Stimulated activated memory B cell treated with anti-CD40 and anti-IgM and Interleukin-4, amounts not matched to agents 10 μg/mL and 1 μg/mL and 100 μg/mL, for 72 hours (primary cell): ENCODE measurements around the gene ARHGAP28.

Source experiments
- ATAC-seq: fragments of 150-1000 bp; cut with Tn5 transposase; 2 replicates; pipeline ENCODE4 v1.10.0; 2021
- H3K27ac Mint-ChIP-seq: one replicate; pipeline ENCODE4 v1.8.0; 2022; ENCODE audit warnings: mild to moderate bottlenecking, mixed read lengths
- H3K27me3 Mint-ChIP-seq: one replicate; pipeline ENCODE4 v1.8.0; 2022; ENCODE audit warnings: mixed read lengths
- H3K36me3 Mint-ChIP-seq: one replicate; pipeline ENCODE4 v1.8.0; 2022; ENCODE audit warnings: mixed read lengths
- H3K4me1 Mint-ChIP-seq: one replicate; pipeline ENCODE4 v1.8.0; 2022; ENCODE audit warnings: mixed read lengths
- H3K4me3 Mint-ChIP-seq: one replicate; pipeline ENCODE4 v1.8.0; 2022; ENCODE audit warnings: mild to moderate bottlenecking, moderate library complexity, mixed read lengths
- H3K9me3 Mint-ChIP-seq: one replicate; pipeline ENCODE4 v1.8.0; 2022; ENCODE audit warnings: mixed read lengths

Gene ARHGAP28

GRCh38 chr18:6745504-6746031 is 16.1 kb downstream of the ARHGAP28 start:
- Mint-ChIP-seq H3K36me3 (no peaks in the 10 kb centered on the region), H3K9me3 (peaks cover 3% of the 10 kb centered on the region), H3K27me3 (no peaks in the 10 kb centered on the region), H3K27ac (no peak overlapping the region), H3K4me1 (no peaks in the 10 kb centered on the region), H3K4me3 (no peak overlapping the region)
- no peak for ATAC-seq

GRCh38 chr18:6746386-6746960 is 17.0 kb downstream of the ARHGAP28 start:
- no peak overlapping the region for H3K4me3 Mint-ChIP-seq

GRCh38 chr18:6747646-6748045 is 18.1 kb downstream of the ARHGAP28 start:
- Mint-ChIP-seq H3K36me3 (no peaks in the 10 kb centered on the region), H3K9me3 (peaks cover 3% of the 10 kb centered on the region), H3K4me1 (no peaks in the 10 kb centered on the region), H3K27me3 (no peaks in the 10 kb centered on the region), H3K4me3 (no peak overlapping the region), H3K27ac (no peak overlapping the region)
- no peak for ATAC-seq

More at GRCh38 chr18:6746386-6746960, 17.0 kb downstream of the ARHGAP28 start:
- Mint-ChIP-seq H3K9me3 (peaks cover 3% of the 10 kb centered on the region), H3K27ac (no peak overlapping the region), H3K4me1 (no peaks in the 10 kb centered on the region), H3K36me3 (no peaks in the 10 kb centered on the region), H3K27me3 (no peaks in the 10 kb centered on the region)
- no peak for ATAC-seq

GRCh38 chr18:6748241-6748640 is 18.7 kb downstream of the ARHGAP28 start:
- no peak overlapping the region for H3K4me3 Mint-ChIP-seq
- no peak overlapping the region for H3K27ac Mint-ChIP-seq
- peaks cover 3% of the 10 kb centered on the region for H3K9me3 Mint-ChIP-seq
- no peaks in the 10 kb centered on the region for H3K4me1 Mint-ChIP-seq
- no peak for ATAC-seq
- no peaks in the 10 kb centered on the region for H3K27me3 Mint-ChIP-seq
- H3K36me3 Mint-ChIP-seq: no peaks in the 10 kb centered on the region

- no peaks in the 10 kb centered on the region for H3K4me1 Mint-ChIP-seq
- no peak overlapping the region for H3K4me3 Mint-ChIP-seq
- H3K27ac Mint-ChIP-seq: no peak overlapping the region
- ATAC-seq: no peak
- H3K36me3 Mint-ChIP-seq: no peaks in the 10 kb centered on the region
- H3K9me3 Mint-ChIP-seq: peaks cover 3% of the 10 kb centered on the region
- H3K27me3 Mint-ChIP-seq: no peaks in the 10 kb centered on the region
Observed at GRCh38 chr18:6750411-6750810, 20.9 kb downstream of the ARHGAP28 start.

GRCh38 chr18:6751222-6751621 is 21.7 kb downstream of the ARHGAP28 start:
- H3K36me3 Mint-ChIP-seq: no peaks in the 10 kb centered on the region
- no peaks in the 10 kb centered on the region for H3K27me3 Mint-ChIP-seq
- H3K9me3 Mint-ChIP-seq: peaks cover 5% of the 10 kb centered on the region
- H3K27ac Mint-ChIP-seq: no peak overlapping the region
- no peak overlapping the region for H3K4me3 Mint-ChIP-seq
- ATAC-seq: no peak
- no peaks in the 10 kb centered on the region for H3K4me1 Mint-ChIP-seq

GRCh38 chr18:6752202-6752860 is 22.8 kb downstream of the ARHGAP28 start:
- no peak for ATAC-seq
- no peaks in the 10 kb centered on the region for H3K4me1 Mint-ChIP-seq
- H3K27me3 Mint-ChIP-seq: no peaks in the 10 kb centered on the region
- no peak overlapping the region for H3K4me3 Mint-ChIP-seq
- H3K9me3 Mint-ChIP-seq: peaks cover 3% of the 10 kb centered on the region
- H3K27ac Mint-ChIP-seq: no peak overlapping the region
- no peaks in the 10 kb centered on the region for H3K36me3 Mint-ChIP-seq

- no peak overlapping the region for H3K27ac Mint-ChIP-seq
- no peak for ATAC-seq
- H3K27me3 Mint-ChIP-seq: no peaks in the 10 kb centered on the region
- no peak overlapping the region for H3K4me3 Mint-ChIP-seq
- H3K9me3 Mint-ChIP-seq: peaks cover 3% of the 10 kb centered on the region
- no peaks in the 10 kb centered on the region for H3K4me1 Mint-ChIP-seq
- no peaks in the 10 kb centered on the region for H3K36me3 Mint-ChIP-seq
Observed at GRCh38 chr18:6755107-6755506, 25.6 kb downstream of the ARHGAP28 start.

- Mint-ChIP-seq H3K4me1 (no peaks in the 10 kb centered on the region), H3K27ac (no peak overlapping the region), H3K36me3 (no peaks in the 10 kb centered on the region), H3K4me3 (no peak overlapping the region), H3K9me3 (peaks cover 3% of the 10 kb centered on the region), H3K27me3 (no peaks in the 10 kb centered on the region)
- no peak for ATAC-seq
Observed at GRCh38 chr18:6757931-6758330, 28.4 kb downstream of the ARHGAP28 start.

- H3K4me1 Mint-ChIP-seq: no peaks in the 10 kb centered on the region
- H3K27ac Mint-ChIP-seq: no peak overlapping the region
- no peaks in the 10 kb centered on the region for H3K27me3 Mint-ChIP-seq
- peaks cover 3% of the 10 kb centered on the region for H3K9me3 Mint-ChIP-seq
- ATAC-seq: no peak
- H3K4me3 Mint-ChIP-seq: no peak overlapping the region
- no peaks in the 10 kb centered on the region for H3K36me3 Mint-ChIP-seq
Observed at GRCh38 chr18:6759579-6759978, 30.1 kb downstream of the ARHGAP28 start.

GRCh38 chr18:6763524-6763923 is 34.0 kb downstream of the ARHGAP28 start:
- H3K4me3 Mint-ChIP-seq: no peak overlapping the region
- H3K4me1 Mint-ChIP-seq: no peaks in the 10 kb centered on the region
- H3K27ac Mint-ChIP-seq: no peak overlapping the region
- H3K9me3 Mint-ChIP-seq: peaks cover 11% of the 10 kb centered on the region
- ATAC-seq: no peak
- no peaks in the 10 kb centered on the region for H3K27me3 Mint-ChIP-seq
- no peaks in the 10 kb centered on the region for H3K36me3 Mint-ChIP-seq

GRCh38 chr18:6764382-6764781 is 34.9 kb downstream of the ARHGAP28 start:
- ATAC-seq: no peak
- no peaks in the 10 kb centered on the region for H3K4me1 Mint-ChIP-seq
- H3K9me3 Mint-ChIP-seq: peaks cover 11% of the 10 kb centered on the region
- H3K4me3 Mint-ChIP-seq: no peak overlapping the region
- H3K27me3 Mint-ChIP-seq: no peaks in the 10 kb centered on the region
- no peak overlapping the region for H3K27ac Mint-ChIP-seq
- no peaks in the 10 kb centered on the region for H3K36me3 Mint-ChIP-seq

GRCh38 chr18:6773777-6774176 is 44.3 kb downstream of the ARHGAP28 start:
- Mint-ChIP-seq H3K27me3 (no peaks in the 10 kb centered on the region), H3K4me3 (no peak overlapping the region), H3K36me3 (no peaks in the 10 kb centered on the region)

GRCh38 chr18:6775237-6775636 is 45.7 kb downstream of the ARHGAP28 start:
- Mint-ChIP-seq H3K4me3 (no peak overlapping the region), H3K9me3 (no peaks in the 10 kb centered on the region), H3K36me3 (no peaks in the 10 kb centered on the region), H3K27ac (no peak overlapping the region), H3K4me1 (no peaks in the 10 kb centered on the region), H3K27me3 (no peaks in the 10 kb centered on the region)
- ATAC-seq: no peak

More at GRCh38 chr18:6773777-6774176, 44.3 kb downstream of the ARHGAP28 start:
- Mint-ChIP-seq H3K9me3 (no peaks in the 10 kb centered on the region), H3K27ac (no peak overlapping the region), H3K4me1 (no peaks in the 10 kb centered on the region)
- ATAC-seq: no peak

GRCh38 chr18:6775702-6776101 is 46.2 kb downstream of the ARHGAP28 start:
- no peaks in the 10 kb centered on the region for H3K27me3 Mint-ChIP-seq
- no peak for ATAC-seq
- H3K27ac Mint-ChIP-seq: no peak overlapping the region
- no peaks in the 10 kb centered on the region for H3K9me3 Mint-ChIP-seq
- no peaks in the 10 kb centered on the region for H3K36me3 Mint-ChIP-seq
- no peaks in the 10 kb centered on the region for H3K4me1 Mint-ChIP-seq
- no peak overlapping the region for H3K4me3 Mint-ChIP-seq

- Mint-ChIP-seq H3K36me3 (no peaks in the 10 kb centered on the region), H3K9me3 (no peaks in the 10 kb centered on the region), H3K27me3 (no peaks in the 10 kb centered on the region), H3K4me3 (no peak overlapping the region), H3K27ac (no peak overlapping the region), H3K4me1 (no peaks in the 10 kb centered on the region)
- ATAC-seq: no peak
Observed at GRCh38 chr18:6776188-6776587, 46.7 kb downstream of the ARHGAP28 start.
